ENCODE data around the gene RILPL1.

DNA sequence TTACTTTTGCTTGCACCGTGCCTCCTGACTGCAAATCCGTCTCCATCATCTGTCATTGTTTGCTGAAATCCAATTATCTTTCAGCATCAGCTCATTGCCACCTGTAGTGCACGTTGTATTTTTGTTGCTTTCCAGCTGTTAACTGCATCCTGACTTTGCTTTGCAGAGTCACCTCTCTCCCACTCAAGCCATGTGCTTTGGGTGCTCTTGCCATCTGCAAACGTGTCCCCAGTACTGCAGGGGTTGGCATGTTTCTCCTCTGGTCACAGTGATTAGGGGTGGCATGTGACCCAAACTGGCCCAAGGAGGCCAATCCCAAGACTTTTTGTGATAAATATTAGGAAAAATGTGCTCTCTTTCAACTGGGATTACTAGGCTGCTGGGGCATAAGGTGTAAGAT lies 40.4 kb upstream of the RILPL1 start:
- TF ChIP-seq, protein P1, sequence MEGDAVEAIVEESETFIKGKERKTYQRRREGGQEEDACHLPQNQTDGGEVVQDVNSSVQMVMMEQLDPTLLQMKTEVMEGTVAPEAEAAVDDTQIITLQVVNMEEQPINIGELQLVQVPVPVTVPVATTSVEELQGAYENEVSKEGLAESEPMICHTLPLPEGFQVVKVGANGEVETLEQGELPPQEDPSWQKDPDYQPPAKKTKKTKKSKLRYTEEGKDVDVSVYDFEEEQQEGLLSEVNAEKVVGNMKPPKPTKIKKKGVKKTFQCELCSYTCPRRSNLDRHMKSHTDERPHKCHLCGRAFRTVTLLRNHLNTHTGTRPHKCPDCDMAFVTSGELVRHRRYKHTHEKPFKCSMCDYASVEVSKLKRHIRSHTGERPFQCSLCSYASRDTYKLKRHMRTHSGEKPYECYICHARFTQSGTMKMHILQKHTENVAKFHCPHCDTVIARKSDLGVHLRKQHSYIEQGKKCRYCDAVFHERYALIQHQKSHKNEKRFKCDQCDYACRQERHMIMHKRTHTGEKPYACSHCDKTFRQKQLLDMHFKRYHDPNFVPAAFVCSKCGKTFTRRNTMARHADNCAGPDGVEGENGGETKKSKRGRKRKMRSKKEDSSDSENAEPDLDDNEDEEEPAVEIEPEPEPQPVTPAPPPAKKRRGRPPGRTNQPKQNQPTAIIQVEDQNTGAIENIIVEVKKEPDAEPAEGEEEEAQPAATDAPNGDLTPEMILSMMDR (IDR thresholded peaks at IDR 0.05), result no peak
- TF ChIP-seq POLR2A (IDR thresholded peaks at IDR 0.05), result no peak

All from uterus (tissue), 2 donors.